Subcutaneous adipose tissue (tissue), 4 donors: Measurements from ENCODE around the gene KRT77. TPM values are rescaled to one million over a fixed set of nuclear protein-coding genes. Genes with fewer than 3 reads are reported as not detected.

Experiments
- CTCF ChIP-seq: fragments of 450-650 bp; IDR thresholded peaks from one replicate; pipeline ENCODE4 v1.5.1; 2016; ENCODE audit warnings: low read depth, mild to moderate bottlenecking, control low read depth, antibody characterized with exemption, moderate library complexity
- total RNA-seq, 4 donors: library from RNA; depleted of rRNA; stranded (reverse); fragments of >200 nt; gene quantifications; one replicate each; pipeline ENCODE4 v1.1.0, GENCODE V29; 2016

Gene KRT77
- total RNA-seq, 4 donors from 2014 or later, result 0.17 to 1.5 TPM; not detected in 2

GRCh38 chr12:52676163-52676562 lies 27.2 kb downstream of the KRT77 start:
- TF ChIP-seq CTCF, result no peak

GRCh38 chr12:52675301-52675701 lies 28.0 kb downstream of the KRT77 start:
- no peak for TF ChIP-seq CTCF

- no peak for TF ChIP-seq CTCF
Observed at GRCh38 chr12:52674433-52674775, 28.9 kb downstream of the KRT77 start.

- TF ChIP-seq CTCF, result no peak
Observed at GRCh38 chr12:52673713-52674432, 29.5 kb downstream of the KRT77 start.

GRCh38 chr12:52673217-52673616 lies 30.1 kb downstream of the KRT77 start:
- TF ChIP-seq CTCF, result no peak

GRCh38 chr12:52672321-52672933 lies 30.9 kb downstream of the KRT77 start:
- no peak for TF ChIP-seq CTCF

- TF ChIP-seq CTCF, result no peak
Observed at GRCh38 chr12:52670961-52671360, 32.4 kb downstream of the KRT77 start.
